K562 (cell line): ENCODE data around the gene PASD1. TPM values are rescaled to one million over a fixed set of nuclear protein-coding genes. Genes with fewer than 3 reads are reported as not detected.

Experiments
- ATAC-seq: fragments of 200-7000 bp; cut with Tn5 transposase; 3 replicates; pipeline ENCODE4 v1.9.1; 2020; ENCODE audit warnings: moderate library complexity
- BruUV-seq: library from RNA; stranded (reverse); fragments of 400-500 nt; replicated peaks from 2 replicates; lab custom pipeline; 2021; lab: Mats Ljungman, UMichigan
- CTCF ChIA-PET: fragments of 300-600 bp; formaldehyde crosslinking; extraction: SDS; loops from one replicate; lab custom pipeline; 2021; ENCODE audit warnings: low intra/inter-chr PET ratio; lab: Yijun Ruan, JAX
- POLR2A ChIA-PET: fragments of 300-600, 350-650 bp; sonication (Branson Sonifier 250); formaldehyde crosslinking; extraction: SDS; loops from one replicate; lab custom pipeline; 2021; ENCODE audit warnings: antibody characterized with exemption, inconsistent platforms; lab: Yijun Ruan, JAX
- DNase-seq, 4 experiments: peaks; one replicate each; pipeline versions ENCODE4 v3.0.0 to v3.0.0-alpha.2; 2011 to 2018; ENCODE audit warnings: low spot score in 3 of 4, mixed read lengths in 3 of 4; ENCODE audit errors: extremely low read depth in 1 of 4
- FAIRE-seq: peaks from 2 replicates; lab custom pipeline; 2011; peaks lifted over from hg19 to GRCh38; lab: Jason Lieb, UNC
- H2AFZ ChIP-seq: 2 replicates; pipeline ENCODE4 v1.6.0; 2011; ENCODE audit warnings: low read depth, low read length, control low read depth, inconsistent platforms
- H3K27ac ChIP-seq: fragments of 200-600 bp; 3 replicates; pipeline ENCODE4 v1.8.0; 2011; ENCODE audit warnings: low read depth, mild to moderate bottlenecking, control low read depth, inconsistent platforms, low read length, moderate library complexity, mixed read lengths; ENCODE audit errors: extremely low read depth
- H3K27me3 ChIP-seq, 2 experiments: fragments of 300-600 bp in 1 of 2; 2 replicates in 1 of 2; 3 replicates in 1 of 2; pipeline versions ENCODE4 v1.6.0 to v1.8.0; 2011; ENCODE audit warnings: inconsistent platforms in 2 of 2, low read length in 2 of 2, mild to moderate bottlenecking in 1 of 2, mixed read lengths in 1 of 2, moderate library complexity in 1 of 2; ENCODE audit not compliant: control insufficient read depth in 2 of 2, insufficient read depth in 2 of 2
- H3K36me3 ChIP-seq: fragments of 300-600 bp; 3 replicates; pipeline ENCODE4 v1.8.0; 2011; ENCODE audit warnings: mild to moderate bottlenecking, low read length, inconsistent platforms; ENCODE audit not compliant: control insufficient read depth, insufficient read depth
- H3K4me1 ChIP-seq, 2 experiments: fragments of 200-600 bp in 1 of 2; replicated peaks in 1 of 2; 2 replicates in 1 of 2; 3 replicates in 1 of 2; pipeline versions ENCODE4 v1.5.1 to v1.8.0; 2011; ENCODE audit warnings: inconsistent platforms in 2 of 2, low read length in 2 of 2, mild to moderate bottlenecking in 1 of 2, mixed read lengths in 1 of 2, moderate library complexity in 1 of 2; ENCODE audit not compliant: control insufficient read depth in 2 of 2, insufficient read depth in 2 of 2
- H3K4me2 ChIP-seq: 2 replicates; pipeline ENCODE4 v1.6.1; 2011; ENCODE audit warnings: low read length, control low read depth, inconsistent platforms, mixed read lengths; ENCODE audit not compliant: insufficient read depth
- H3K4me3 ChIP-seq: fragments of 200-600 bp; sonication (generic), shearing (Covaris generic); 2 replicates; pipeline ENCODE4 v1.5.1; 2016; ENCODE audit warnings: control low read depth, inconsistent platforms
- H3K79me2 ChIP-seq: fragments of 200-600 bp; 3 replicates; pipeline ENCODE4 v1.8.0; 2011; ENCODE audit warnings: low read length, inconsistent platforms; ENCODE audit not compliant: control insufficient read depth, insufficient read depth
- H3K9ac ChIP-seq, 2 experiments: 2 replicates each; pipeline versions ENCODE4 v1.6.0 to v1.6.1; 2011; ENCODE audit warnings: low read depth in 2 of 2, low read length in 2 of 2, control low read depth in 1 of 2, inconsistent platforms in 1 of 2, mild to moderate bottlenecking in 1 of 2, mixed read lengths in 1 of 2; ENCODE audit not compliant: insufficient read depth in 1 of 2
- H3K9me1 ChIP-seq: one replicate; pipeline ENCODE4 v1.6.0; 2011; ENCODE audit warnings: inconsistent platforms, mild to moderate bottlenecking, low read length, moderate library complexity; ENCODE audit not compliant: control insufficient read depth, insufficient read depth
- H3K9me3 ChIP-seq: replicated peaks from 2 replicates; pipeline ENCODE4 v1.5.1; 2011; ENCODE audit warnings: low read depth, low read length, inconsistent platforms; ENCODE audit not compliant: control insufficient read depth, insufficient read depth
- H4K20me1 ChIP-seq: replicated peaks from 2 replicates; pipeline ENCODE4 v1.6.1; 2011; ENCODE audit warnings: low read length, inconsistent platforms, mixed read lengths; ENCODE audit not compliant: control insufficient read depth, insufficient read depth
- NRF1 ChIP-seq, 2 experiments: fragments of 450-650 bp; IDR thresholded peaks in 1 of 2; conservative IDR thresholded peaks in 1 of 2; 2 replicates each; pipeline ENCODE4 v1.6.1; 2014; ENCODE audit warnings: mild to moderate bottlenecking in 2 of 2
- PRDM10 ChIP-seq: fragments of 450-650 bp; IDR thresholded peaks from 2 replicates; pipeline ENCODE4 v1.6.1; 2018; ENCODE audit not compliant: partially characterized antibody
- TFE3 ChIP-seq: fragments of 450-650 bp; formaldehyde crosslinking; IDR thresholded peaks from 2 replicates; pipeline ENCODE4 v1.4.0; 2020; ENCODE audit warnings: mild to moderate bottlenecking, mixed read lengths
- TSC22D4 ChIP-seq: fragments of 450-650 bp; IDR thresholded peaks from 2 replicates; pipeline ENCODE4 v1.6.1; 2016; ENCODE audit warnings: missing genetic modification characterization, missing biosample characterization, control low read depth
- WGBS: fragments of 100-300 bp; shearing (Covaris generic); methylation state at CpG from one replicate; pipeline ENCODE4 v1.1.6; 2016; ENCODE audit warnings: low coverage, mixed read lengths; ENCODE audit not compliant: insufficient coverage; ENCODE audit errors: missing lambda C conversion rate; 5-methylcytosine and 5-hydroxymethylcytosine counted together
- in situ Hi-C: fragments of 300-500 bp; cut with MboI; formaldehyde crosslinking; loops from 4 replicates; pipeline ENCODE4 v1.15.0; 2018; ENCODE audit warnings: inconsistent platforms, mixed read lengths
- intact Hi-C: fragments of 100-400 bp; cut with micrococcal nuclease; formaldehyde crosslinking; loops from 2 replicates; pipeline ENCODE4 v1.14.2; 2022
- polyA plus RNA-seq, 8 experiments: library from polyadenylated mRNA; depleted of rRNA in 4 of 8; stranded (reverse) in 5 of 8; unstranded in 3 of 8; fragments of >200 nt; fragmentation: Nextera tagmentation in 2 of 8; fragmentation: Illumina TruSeq in 1 of 8; extraction: Ambion mirVana in 2 of 8; extraction: Trizol in 1 of 8; gene quantifications; 2 replicates each; pipeline versions ENCODE4 v1.2.1 to v1.2.3, GENCODE V29; 2011 to 2014; ENCODE audit warnings: inconsistent platforms in 1 of 8, missing spikeins in 1 of 8
- total RNA-seq, 7 experiments: library from RNA; depleted of rRNA in 6 of 7; stranded (reverse); fragments of >200 nt in 6 of 7; fragmentation: Illumina TruSeq in 2 of 7; extraction: Trizol in 2 of 7; gene quantifications; 2 replicates each; pipeline versions ENCODE4 v1.2.1 to v1.2.3, GENCODE V29; 2011 to 2021; ENCODE audit warnings: low replicate concordance in 1 of 7

Gene PASD1
- total and polyA plus RNA-seq, 9 of the 15 experiments (the other 6 are each of a cell fraction or from before 2014, with no cell fraction given): 1.7 to 12.8 (median 9.6) TPM

GRCh38 chrX:151538190-151539122 is 25.0 kb upstream of the PASD1 start:
- FAIRE-seq: no peak

More at GRCh38 chrX:151538190-151539122, 25.0 kb upstream of the PASD1 start:
- BruUV-seq: no TSS peak
- H3K36me3 ChIP-seq: no peaks in the 10 kb centered on the region
- CTCF ChIA-PET: no interaction called here
- H3K79me2 ChIP-seq: no peaks in the 10 kb centered on the region
- TF ChIP-seq TSC22D4 (tag) (no peak), NRF1 (conservative IDR thresholded peaks at IDR 0.05 in 1 of 2, IDR thresholded peaks at IDR 0.05 in 1 of 2) (peak in 1 of 2 experiments; percentile 32; a peak in 1 of 4 replicates), PRDM10 (peak; percentile 26), TFE3 (CRISPR knock-in tag) (peak; percentile 24; the same call in 1 of the 2 replicates)
- WGBS: 0% methylated on average over 3 of the region's 3 CpGs
- in situ Hi-C loops: no loop called here
- no peak overlapping the region for H3K4me3 ChIP-seq
- H3K4me2 ChIP-seq: no peak overlapping the region
- intact Hi-C loops: no loop called here
- POLR2A ChIA-PET: interaction anchor here (0.6 kb wide), 1 partner anchor 767 kb away, joined by 3 read pairs; no protein-coding TSS in a partner anchor
- H3K27me3 ChIP-seq: no peaks in the 10 kb centered on the region
- no peak overlapping the region for H3K27ac ChIP-seq
- no peaks in the 10 kb centered on the region for H4K20me1 ChIP-seq
- DNase-seq: no peak
- H2AFZ ChIP-seq: no peak overlapping the region
- H3K9ac ChIP-seq: no peak overlapping the region
- no peaks in the 10 kb centered on the region for H3K4me1 ChIP-seq
- ATAC-seq: peak; percentile 31; the same call in 1 of the 3 replicates
- H3K9me1 ChIP-seq: no peaks in the 10 kb centered on the region
- no peaks in the 10 kb centered on the region for H3K9me3 ChIP-seq
